ENCODE measurements around the gene GFRAL.
"Not testable (repeated sequence)": the region's sequence is repeated elsewhere in the genome, so short reads cannot be mapped to it uniquely, and the experiment has no call there.

DNA sequence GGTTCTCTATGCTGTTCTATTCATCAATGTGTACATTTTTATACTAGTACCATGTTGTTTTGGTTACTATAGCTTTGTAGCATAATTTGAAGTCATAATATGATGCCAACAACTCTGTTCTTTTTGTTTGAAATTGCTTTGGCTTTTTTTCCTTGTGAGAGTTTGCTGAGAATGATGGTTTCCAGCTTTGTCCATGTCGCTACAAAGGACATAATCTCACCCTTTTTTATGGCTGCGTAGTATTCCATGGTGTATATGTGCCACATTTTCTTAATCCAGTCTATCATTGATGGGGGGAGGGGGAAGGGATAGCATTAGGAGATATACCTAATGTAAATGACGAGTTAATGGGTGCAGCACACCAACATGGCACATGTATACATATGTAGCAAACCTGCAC lies 30.1 kb upstream of the GFRAL start:
- TF ChIP-seq, protein P1, sequence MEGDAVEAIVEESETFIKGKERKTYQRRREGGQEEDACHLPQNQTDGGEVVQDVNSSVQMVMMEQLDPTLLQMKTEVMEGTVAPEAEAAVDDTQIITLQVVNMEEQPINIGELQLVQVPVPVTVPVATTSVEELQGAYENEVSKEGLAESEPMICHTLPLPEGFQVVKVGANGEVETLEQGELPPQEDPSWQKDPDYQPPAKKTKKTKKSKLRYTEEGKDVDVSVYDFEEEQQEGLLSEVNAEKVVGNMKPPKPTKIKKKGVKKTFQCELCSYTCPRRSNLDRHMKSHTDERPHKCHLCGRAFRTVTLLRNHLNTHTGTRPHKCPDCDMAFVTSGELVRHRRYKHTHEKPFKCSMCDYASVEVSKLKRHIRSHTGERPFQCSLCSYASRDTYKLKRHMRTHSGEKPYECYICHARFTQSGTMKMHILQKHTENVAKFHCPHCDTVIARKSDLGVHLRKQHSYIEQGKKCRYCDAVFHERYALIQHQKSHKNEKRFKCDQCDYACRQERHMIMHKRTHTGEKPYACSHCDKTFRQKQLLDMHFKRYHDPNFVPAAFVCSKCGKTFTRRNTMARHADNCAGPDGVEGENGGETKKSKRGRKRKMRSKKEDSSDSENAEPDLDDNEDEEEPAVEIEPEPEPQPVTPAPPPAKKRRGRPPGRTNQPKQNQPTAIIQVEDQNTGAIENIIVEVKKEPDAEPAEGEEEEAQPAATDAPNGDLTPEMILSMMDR (IDR thresholded peaks at IDR 0.05; ENCODE audit: low read length): not testable (repeated sequence)
- not testable (repeated sequence) for TF ChIP-seq EZH2 (IDR thresholded peaks at IDR 0.05; ENCODE audit: borderline replicate concordance, low read length)
